HG03460 (cell line): Measurements from ENCODE around the gene ARSB.

Experiments used
- ATAC-seq: cut with Tn5 transposase; IDR thresholded peaks from one replicate; pipeline ENCODE4 v1.9.1; 2021; ENCODE audit not compliant: unreplicated experiment

ARSB gene

DNA sequence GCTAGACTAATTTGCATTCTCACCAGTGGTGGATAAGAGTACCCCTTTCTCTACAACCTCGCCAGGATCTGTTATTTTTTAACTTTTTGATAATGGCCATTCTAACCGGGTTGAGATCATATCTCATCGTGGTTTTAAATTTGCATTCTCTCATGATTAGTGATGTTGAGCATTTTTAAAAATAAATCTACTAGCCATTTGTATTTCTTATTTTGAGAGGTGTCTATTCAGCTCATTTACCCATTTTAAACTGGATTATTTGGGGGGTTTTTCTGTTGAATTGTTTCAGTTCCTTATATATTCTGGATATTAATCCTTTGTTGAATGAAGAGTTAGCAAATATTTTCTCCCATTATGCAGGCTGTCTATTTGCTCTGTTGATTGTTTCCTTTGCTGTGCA, 139.6 kb downstream of the ARSB start:
- no peak for ATAC-seq

DNA sequence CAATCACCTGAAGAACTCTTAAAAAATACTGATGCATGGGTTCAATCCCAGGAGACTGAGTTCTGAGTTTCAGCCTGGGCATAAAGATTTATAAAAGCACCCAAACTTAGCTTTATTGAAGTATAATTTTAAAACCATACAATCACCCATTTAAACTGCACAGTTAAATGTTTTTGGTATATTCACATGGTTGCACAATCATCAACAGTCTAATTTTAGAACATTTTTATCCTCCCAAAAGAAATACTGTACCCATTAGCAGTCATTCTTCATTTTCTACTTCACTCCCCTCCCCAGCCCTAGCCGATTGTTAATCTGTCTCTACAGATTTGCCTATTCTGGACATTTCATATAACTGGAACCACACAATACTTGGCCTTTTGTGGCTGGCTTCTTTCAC, 141.7 kb downstream of the ARSB start:
- no peak for ATAC-seq

DNA sequence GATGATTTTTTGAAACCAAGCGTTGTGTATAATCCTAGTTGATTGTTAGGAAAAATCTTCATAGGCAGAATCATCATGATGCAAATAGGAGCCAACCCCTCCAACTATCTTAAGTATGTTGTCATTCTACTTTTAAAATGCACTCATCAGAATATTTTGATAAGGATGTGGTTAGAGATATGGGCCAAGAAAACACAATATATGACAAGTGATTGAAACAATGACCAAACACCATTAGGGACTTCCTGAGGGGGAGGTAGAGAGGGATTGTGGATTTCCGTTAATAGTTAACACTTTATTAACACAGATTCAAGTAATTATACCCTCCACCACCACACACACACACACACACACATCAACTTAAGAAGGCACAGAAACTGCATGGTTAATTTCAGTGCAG, 143.3 kb downstream of the ARSB start:
- ATAC-seq = no peak

DNA sequence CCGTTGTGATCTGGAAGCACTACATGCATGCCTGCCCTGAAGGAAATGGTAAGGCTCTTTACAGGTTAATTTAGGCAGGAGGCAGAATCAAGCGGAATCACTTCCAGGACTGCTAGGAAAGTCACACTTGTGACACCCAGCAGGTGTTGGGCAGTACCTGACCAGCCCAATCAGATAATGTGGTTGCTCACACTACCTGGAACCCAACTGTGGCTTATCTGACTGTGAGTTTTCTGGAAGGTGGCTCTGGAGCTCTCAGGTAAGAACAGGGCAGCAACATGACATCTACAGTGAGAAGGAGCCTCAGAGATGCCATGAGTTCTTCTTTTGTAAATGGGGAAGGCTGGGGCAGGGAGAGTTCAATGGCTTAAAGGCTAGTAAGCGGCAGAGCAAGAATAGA, 146.4 kb downstream of the ARSB start:
- ATAC-seq = no peak

DNA sequence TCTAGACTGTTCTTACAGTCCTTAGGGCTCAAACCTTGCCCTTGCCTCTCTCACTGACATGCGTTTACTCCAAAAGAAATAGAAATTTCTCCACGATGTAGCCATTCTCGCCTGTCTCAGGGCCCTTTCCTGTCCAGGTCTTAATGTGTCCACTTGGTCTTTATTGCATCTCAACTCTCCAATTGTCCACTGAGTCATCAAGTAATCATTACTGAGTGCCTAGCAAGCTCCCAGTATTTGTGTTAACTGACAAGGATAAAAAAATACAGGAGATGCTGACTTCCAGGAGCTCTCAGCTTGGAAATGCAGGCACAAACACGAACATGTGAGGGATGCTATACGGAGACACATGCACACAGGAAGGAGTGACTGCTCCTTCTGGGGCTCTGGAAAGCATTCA, 147.3 kb downstream of the ARSB start:
- ATAC-seq = no peak

- ATAC-seq = no peak
Observed at GRCh38 chr5:78835176-78835575, 149.9 kb downstream of the ARSB start.

GRCh38 chr5:78833284-78833683, 151.8 kb downstream of the ARSB start:
- no peak for ATAC-seq

DNA sequence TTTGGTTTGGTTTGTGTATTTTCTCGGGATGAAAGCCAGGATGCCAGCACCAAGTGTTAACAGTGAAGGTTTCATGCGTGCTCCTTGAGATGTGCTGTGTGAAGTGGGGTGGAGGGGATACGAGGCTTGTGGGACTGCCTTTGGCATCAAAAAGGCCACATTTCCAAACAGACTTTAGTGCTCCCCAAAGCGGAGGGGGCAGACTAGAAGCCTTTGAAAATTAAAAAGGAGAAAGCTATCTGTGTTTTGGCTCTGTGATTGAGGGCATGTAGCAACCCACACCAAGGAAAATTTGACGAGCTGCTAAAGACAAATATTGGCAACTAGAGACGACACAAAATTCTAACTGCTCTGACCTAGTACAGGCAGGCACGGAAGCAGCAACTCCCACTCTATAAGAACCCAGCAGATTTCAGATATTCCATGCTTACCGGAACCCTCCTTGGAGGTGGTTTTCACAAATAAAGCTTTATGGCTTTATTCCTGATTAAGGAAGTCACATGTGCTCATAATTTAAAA, 154.5 kb downstream of the ARSB start:
- no peak for ATAC-seq

- ATAC-seq = no peak
Observed at GRCh38 chr5:78829811-78830527, 155.1 kb downstream of the ARSB start.

DNA sequence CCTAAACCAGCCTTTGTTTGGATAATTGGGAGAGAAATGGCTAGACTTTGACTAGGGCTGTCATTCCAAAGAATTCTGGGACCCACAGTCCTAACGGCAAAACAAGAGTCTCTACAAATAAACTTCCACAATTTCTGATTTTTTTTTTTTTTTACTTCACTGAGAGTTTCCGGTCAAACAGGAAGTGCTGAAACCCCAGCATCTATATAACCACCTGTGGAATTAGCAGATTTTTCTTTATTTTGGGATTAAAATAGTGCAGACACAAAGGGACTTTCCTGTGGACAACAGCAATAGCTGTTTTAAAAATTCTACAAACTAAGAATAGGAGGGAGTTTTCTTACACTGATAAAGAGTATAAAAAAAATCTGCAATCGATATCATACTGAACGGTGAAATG, 157.4 kb downstream of the ARSB start:
- ATAC-seq = no peak

- no peak for ATAC-seq
Observed at GRCh38 chr5:78824831-78825281, 160.3 kb downstream of the ARSB start.

DNA sequence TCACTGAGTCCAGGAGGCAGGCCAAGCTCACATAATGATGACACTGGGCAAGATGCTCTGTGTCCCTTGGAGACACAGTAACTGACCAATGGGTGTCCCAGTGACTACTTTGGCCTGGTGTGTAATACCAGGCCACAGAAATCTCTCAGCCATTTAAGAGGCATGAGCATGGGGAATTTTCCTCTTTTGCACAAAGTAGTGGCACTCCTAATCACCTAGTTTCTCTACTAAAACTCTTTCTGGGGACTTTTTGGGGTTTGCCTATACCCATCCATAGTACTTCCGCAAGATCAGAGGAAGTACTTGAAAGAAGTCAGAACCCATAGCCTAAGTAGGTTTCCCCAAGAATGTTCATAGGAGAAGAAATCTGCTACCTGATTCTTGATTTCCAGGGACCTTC, 161.9 kb downstream of the ARSB start:
- no peak for ATAC-seq

DNA sequence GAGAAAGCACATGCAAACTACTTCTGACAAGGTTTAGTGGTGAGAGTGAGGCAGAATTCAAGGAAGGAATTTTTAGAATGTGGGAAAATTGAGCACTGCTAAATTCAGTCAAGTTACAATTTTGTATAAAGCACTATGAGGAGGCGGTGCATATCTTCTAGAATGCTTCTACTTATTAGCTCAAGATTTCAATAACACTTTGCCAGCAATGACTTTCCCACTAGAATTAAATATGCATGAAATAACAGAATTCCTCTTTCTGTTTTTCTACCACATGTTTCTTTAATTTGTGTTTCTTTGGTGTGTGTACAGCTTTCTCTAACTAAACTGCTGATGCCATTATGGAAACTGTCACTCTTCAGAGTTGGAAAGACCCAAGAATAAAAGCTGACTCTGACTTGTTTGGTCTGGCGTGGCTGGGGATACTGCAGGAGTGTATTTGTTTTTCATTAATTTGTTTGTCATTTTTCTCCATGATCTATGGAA, 163.5 kb downstream of the ARSB start:
- ATAC-seq = no peak

DNA sequence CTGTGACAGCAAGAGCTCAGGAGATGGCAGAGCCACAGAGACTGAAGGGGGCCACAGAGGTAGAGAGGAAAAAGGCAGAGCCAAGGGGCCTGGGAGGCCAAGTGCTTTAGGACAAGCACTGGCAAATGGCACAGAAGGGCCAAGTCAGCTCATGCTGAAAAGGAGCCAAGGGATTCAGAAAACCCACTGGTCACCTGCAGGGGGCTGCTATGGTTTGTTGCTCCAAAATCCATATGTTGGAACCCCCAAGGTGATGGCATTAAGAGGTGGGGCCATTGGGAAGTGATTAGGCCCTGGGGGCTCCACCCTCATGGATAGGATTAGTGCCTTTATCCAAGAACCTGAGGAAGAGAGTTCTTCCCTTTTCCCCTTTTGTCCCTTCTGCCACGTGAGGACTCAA, 165.4 kb downstream of the ARSB start:
- ATAC-seq = no peak

DNA sequence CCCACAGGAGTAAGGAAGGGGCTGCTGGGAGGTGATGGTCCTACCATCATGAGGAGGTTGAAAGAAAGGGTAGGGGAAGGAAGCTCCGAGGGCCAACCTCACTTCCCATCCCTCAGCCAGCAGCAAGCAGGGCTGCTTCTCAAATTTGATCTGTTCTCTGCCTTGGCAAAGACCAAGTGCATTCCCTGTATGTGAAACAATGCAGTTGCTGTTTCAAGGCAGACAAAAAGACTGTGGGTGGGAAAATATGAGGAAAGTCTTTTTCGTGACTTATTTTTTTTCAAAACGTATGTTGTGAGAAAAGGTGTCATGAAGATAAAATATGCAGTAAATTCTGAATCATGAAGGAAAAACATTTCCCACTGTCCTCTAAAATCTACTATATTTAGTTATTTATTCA, 165.9 kb downstream of the ARSB start:
- no peak for ATAC-seq

- no peak for ATAC-seq
Observed at GRCh38 chr5:78816143-78816765, 168.9 kb downstream of the ARSB start.

DNA sequence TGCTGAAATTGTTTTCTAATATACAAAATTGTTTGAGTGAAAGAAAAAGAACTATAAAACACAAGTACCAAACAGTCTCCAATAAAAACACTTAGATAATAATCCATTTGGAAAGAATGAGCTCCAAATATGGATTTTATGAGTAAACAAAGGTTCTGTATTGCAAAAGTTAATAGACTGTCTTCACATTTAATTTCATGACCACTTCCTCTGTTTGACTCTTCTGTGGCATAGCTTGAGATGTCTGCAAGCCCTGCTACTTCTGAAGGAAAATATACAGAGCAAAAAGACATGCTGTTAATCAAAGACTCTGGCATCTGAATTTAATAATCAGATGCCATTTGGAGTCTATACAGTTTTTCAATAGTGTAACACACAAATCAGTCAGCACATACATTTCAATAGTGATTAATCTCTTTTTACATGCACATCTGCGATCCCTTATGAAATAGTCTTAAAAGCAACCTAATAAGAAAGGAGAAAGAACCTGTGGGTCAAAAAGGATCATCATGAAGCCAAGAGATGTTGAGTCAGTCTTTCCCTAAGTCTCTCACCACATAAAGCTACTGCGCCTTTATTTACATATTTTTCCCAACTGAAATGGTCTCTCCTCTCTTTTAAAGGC, 171.1 kb downstream of the ARSB start:
- no peak for ATAC-seq

GRCh38 chr5:78813286-78813685, 171.8 kb downstream of the ARSB start:
- no peak for ATAC-seq

GRCh38 chr5:78811866-78812265, 173.2 kb downstream of the ARSB start:
- no peak for ATAC-seq

GRCh38 chr5:78811121-78811817, 173.8 kb downstream of the ARSB start:
- ATAC-seq = no peak
